Common myeloid progenitor, CD34-positive (primary cell): ENCODE results near the gene GABRB3.

Experiments
- CTCF ChIA-PET: fragments of 350-600 bp; sonication (Branson Sonifier 250); formaldehyde crosslinking; loops from one replicate; lab custom pipeline; 2021; ENCODE audit warnings: antibody characterized with exemption; lab: Charles Lee
- POLR2A ChIA-PET: fragments of 350-600 bp; sonication (Branson Sonifier 250); formaldehyde crosslinking; loops from one replicate; lab custom pipeline; 2021; ENCODE audit warnings: antibody characterized with exemption; lab: Charles Lee
- DNase-seq, 3 donors: peaks; one replicate each; pipeline versions ENCODE4 v3.0.0 to v3.0.0-alpha.2; 2013
- H3K27ac ChIP-seq, 2 experiments: 1 replicate in 1 of 2; 2 replicates in 1 of 2; pipeline ENCODE4 v1.7.0; 2013; ENCODE audit warnings: inconsistent platforms in 2 of 2, low read length in 2 of 2, mild to moderate bottlenecking in 2 of 2, low read depth in 1 of 2, moderate library complexity in 1 of 2; ENCODE audit not compliant: severe bottlenecking in 2 of 2, insufficient read depth in 1 of 2, poor library complexity in 1 of 2
- H3K27me3 ChIP-seq, 5 experiments: replicated peaks in 2 of 5; 1 replicate in 3 of 5; 2 replicates in 2 of 5; pipeline versions ENCODE4 v1.6.1 to v1.7.0; 2013; ENCODE audit warnings: low read length in 4 of 5, mild to moderate bottlenecking in 2 of 5, moderate library complexity in 2 of 5, inconsistent platforms in 1 of 5; ENCODE audit not compliant: insufficient read depth in 5 of 5, control insufficient read depth in 4 of 5
- H3K36me3 ChIP-seq, 4 experiments: 1 replicate in 2 of 4; 2 replicates in 2 of 4; pipeline versions ENCODE4 v1.6.1 to v1.7.0; 2013; ENCODE audit warnings: low read length in 3 of 4, control low read depth in 1 of 4, mild to moderate bottlenecking in 1 of 4; ENCODE audit not compliant: control insufficient read depth in 4 of 4, insufficient read depth in 4 of 4
- H3K4me1 ChIP-seq, 4 experiments: 1 replicate in 3 of 4; 2 replicates in 1 of 4; pipeline versions ENCODE4 v1.6.1 to v1.7.1; 2013; ENCODE audit warnings: low read length in 3 of 4, mild to moderate bottlenecking in 3 of 4, control low read depth in 1 of 4, inconsistent platforms in 1 of 4, moderate library complexity in 1 of 4; ENCODE audit not compliant: control insufficient read depth in 4 of 4, insufficient read depth in 4 of 4; ENCODE audit errors: control extremely low read depth in 1 of 4
- H3K4me3 ChIP-seq, 7 experiments: 1 replicate in 4 of 7; 2 replicates in 3 of 7; pipeline versions ENCODE4 v1.5.1 to v1.7.0; 2013; ENCODE audit warnings: mild to moderate bottlenecking in 7 of 7, low read length in 6 of 7, moderate library complexity in 6 of 7, inconsistent platforms in 2 of 7, low read depth in 2 of 7, control low read depth in 1 of 7; ENCODE audit not compliant: insufficient read depth in 4 of 7, control insufficient read depth in 1 of 7; ENCODE audit errors: extremely low read depth in 1 of 7
- H3K9me3 ChIP-seq, 5 experiments: 1 replicate in 4 of 5; 2 replicates in 1 of 5; pipeline versions ENCODE4 v1.6.1 to v1.7.1; 2013; ENCODE audit warnings: low read length in 4 of 5, mild to moderate bottlenecking in 2 of 5, inconsistent platforms in 1 of 5, low read depth in 1 of 5, moderate library complexity in 1 of 5; ENCODE audit not compliant: control insufficient read depth in 4 of 5, insufficient read depth in 2 of 5; ENCODE audit errors: control extremely low read depth in 1 of 5
- whole genome bisulfite sequencing: methylation state at CpG from one replicate; pipeline ENCODE4 v1.1.5; 2013; ENCODE audit not compliant: insufficient coverage; 5-methylcytosine and 5-hydroxymethylcytosine counted together

GABRB3 gene

GRCh38 chr15:26565542-26565941, 207.3 kb downstream of the GABRB3 start:
- peaks cover 0 to 3% (median 0%) of the 10 kb centered on the region in 5 experiments for H3K9me3 ChIP-seq
- H3K27ac ChIP-seq: no peak overlapping the region
- DNase-seq: no peak
- CTCF ChIA-PET: no interaction called here
- no CpG with 5 or more reads among the region's 6 CpGs for WGBS
- H3K27me3 ChIP-seq: no peaks in the 10 kb centered on the region
- H3K4me3 ChIP-seq: no peak overlapping the region
- H3K36me3 ChIP-seq: no peaks in the 10 kb centered on the region
- no peaks in the 10 kb centered on the region for H3K4me1 ChIP-seq
- POLR2A ChIA-PET: no interaction called here

- CTCF ChIA-PET: interaction anchor here (0.6 kb wide), 1 partner anchor 21 kb away, joined by 3 read pairs; no protein-coding TSS in a partner anchor
- WGBS: 83% methylated on average over 6 of the region's 6 CpGs
- no peaks in the 10 kb centered on the region for H3K4me1 ChIP-seq
- no peak overlapping the region for H3K27ac ChIP-seq
- DNase-seq: no peak
- no peaks in the 10 kb centered on the region for H3K27me3 ChIP-seq
- no peak overlapping the region for H3K4me3 ChIP-seq
- peaks cover 0 to 3% (median 0%) of the 10 kb centered on the region in 5 experiments for H3K9me3 ChIP-seq
- POLR2A ChIA-PET: no interaction called here
- H3K36me3 ChIP-seq: no peaks in the 10 kb centered on the region
These were observed 208.5 kb downstream of the GABRB3 start for GRCh38 chr15:26564361-26564760.

- Histone ChIP-seq H3K36me3 (no peaks in the 10 kb centered on the region), H3K9me3 (no peaks in the 10 kb centered on the region), H3K27me3 (no peaks in the 10 kb centered on the region), H3K4me1 (no peaks in the 10 kb centered on the region), H3K27ac (no peak overlapping the region), H3K4me3 (no peak overlapping the region)
- WGBS: 92% methylated on average over 2 of the region's 2 CpGs
- ChIA-PET POLR2A (no interaction called here), CTCF (no interaction called here)
- no peak for DNase-seq
These were observed 210.5 kb downstream of the GABRB3 start for GRCh38 chr15:26562336-26562735.

- H3K4me1 ChIP-seq: no peaks in the 10 kb centered on the region
- no peaks in the 10 kb centered on the region for H3K36me3 ChIP-seq
- 100% methylated on average over 5 of the region's 7 CpGs for WGBS
- POLR2A ChIA-PET: no interaction called here
- H3K27me3 ChIP-seq: no peaks in the 10 kb centered on the region
- no peak overlapping the region for H3K27ac ChIP-seq
- CTCF ChIA-PET: interaction anchor here (0.6 kb wide), 1 partner anchor 598 kb away, joined by 3 read pairs; no protein-coding TSS in a partner anchor
- no peak overlapping the region for H3K4me3 ChIP-seq
- no peaks in the 10 kb centered on the region for H3K9me3 ChIP-seq
- DNase-seq: no peak
These were observed 211.0 kb downstream of the GABRB3 start for GRCh38 chr15:26561896-26562295.

GRCh38 chr15:26561130-26561529, 211.7 kb downstream of the GABRB3 start:
- Histone ChIP-seq H3K4me3 (no peak overlapping the region), H3K4me1 (no peaks in the 10 kb centered on the region), H3K9me3 (no peaks in the 10 kb centered on the region), H3K27ac (no peak overlapping the region), H3K36me3 (no peaks in the 10 kb centered on the region), H3K27me3 (no peaks in the 10 kb centered on the region)
- WGBS: 60% methylated on average over 1 of the region's 5 CpGs
- POLR2A ChIA-PET: no interaction called here
- no peak for DNase-seq
- CTCF ChIA-PET: no interaction called here

GRCh38 chr15:26555898-26556297, 217.0 kb downstream of the GABRB3 start:
- Histone ChIP-seq H3K27ac (no peak overlapping the region), H3K9me3 (peaks cover 0 to 3% (median 3%) of the 10 kb centered on the region in 5 experiments), H3K4me3 (no peak overlapping the region), H3K4me1 (no peaks in the 10 kb centered on the region), H3K36me3 (no peaks in the 10 kb centered on the region), H3K27me3 (no peaks in the 10 kb centered on the region)
- 80% methylated on average over 1 of the region's 3 CpGs for WGBS
- POLR2A ChIA-PET: no interaction called here
- CTCF ChIA-PET: no interaction called here
- no peak for DNase-seq

- Histone ChIP-seq H3K36me3 (no peaks in the 10 kb centered on the region), H3K9me3 (peaks cover 0 to 3% (median 3%) of the 10 kb centered on the region in 5 experiments), H3K4me3 (no peak overlapping the region), H3K27me3 (no peaks in the 10 kb centered on the region), H3K4me1 (no peaks in the 10 kb centered on the region), H3K27ac (no peak overlapping the region)
- ChIA-PET POLR2A (no interaction called here), CTCF (interaction anchor here (0.6 kb wide), 1 partner anchor 1213 kb away, joined by 3 read pairs; no protein-coding TSS in a partner anchor)
- 96% methylated on average over 9 of the region's 9 CpGs for WGBS
- DNase-seq: no peak
These were observed 221.4 kb downstream of the GABRB3 start for GRCh38 chr15:26551473-26551872.
